ENCODE data around the gene ANKRD13B.
A peak's percentile ranks its signal among the peaks of the same experiment; 100 is the strongest.

Gene ANKRD13B

DNA sequence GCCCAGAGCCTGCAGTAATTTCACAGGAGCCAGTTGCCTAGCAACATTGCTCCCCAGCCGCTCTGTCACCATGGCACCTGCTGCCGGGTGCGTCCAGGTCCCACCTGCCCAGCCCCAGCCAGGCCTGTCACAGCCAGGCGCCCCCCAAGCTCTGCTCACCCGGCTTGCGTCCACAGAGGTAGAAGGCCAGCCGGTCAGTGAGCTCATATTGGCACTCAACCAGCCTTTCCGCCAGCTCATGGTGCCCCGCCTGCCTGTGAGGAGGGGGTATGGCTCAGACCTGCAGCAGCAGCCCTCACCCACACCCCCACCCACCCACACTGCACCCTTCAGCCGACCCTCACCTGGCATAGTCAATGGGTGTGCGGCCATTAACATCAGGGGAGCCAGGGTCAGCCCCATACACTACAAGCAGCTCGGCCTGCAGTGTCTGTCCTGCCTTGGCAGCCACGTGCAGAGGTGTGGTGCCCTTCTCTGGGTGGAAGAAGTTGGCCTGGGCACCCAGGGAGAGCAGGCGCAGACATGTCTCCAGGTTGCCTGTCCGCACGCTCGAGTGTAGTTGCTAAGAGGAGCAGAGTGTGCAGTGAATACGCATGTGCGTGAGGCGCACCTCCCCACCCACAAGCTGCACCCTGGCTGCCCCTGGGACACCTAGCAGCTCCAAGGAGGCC, 11.2 kb upstream of the ANKRD13B start:
- no peak for DNase-seq (ENCODE audit: low read depth)

- no peak for DNase-seq (ENCODE audit: low read depth)
Measured at GRCh38 chr17:29582254-29582765, 10.6 kb upstream of the ANKRD13B start.

- DNase-seq (ENCODE audit: low read depth): no peak
Measured at GRCh38 chr17:29582772-29583171, 10.2 kb upstream of the ANKRD13B start.

DNA sequence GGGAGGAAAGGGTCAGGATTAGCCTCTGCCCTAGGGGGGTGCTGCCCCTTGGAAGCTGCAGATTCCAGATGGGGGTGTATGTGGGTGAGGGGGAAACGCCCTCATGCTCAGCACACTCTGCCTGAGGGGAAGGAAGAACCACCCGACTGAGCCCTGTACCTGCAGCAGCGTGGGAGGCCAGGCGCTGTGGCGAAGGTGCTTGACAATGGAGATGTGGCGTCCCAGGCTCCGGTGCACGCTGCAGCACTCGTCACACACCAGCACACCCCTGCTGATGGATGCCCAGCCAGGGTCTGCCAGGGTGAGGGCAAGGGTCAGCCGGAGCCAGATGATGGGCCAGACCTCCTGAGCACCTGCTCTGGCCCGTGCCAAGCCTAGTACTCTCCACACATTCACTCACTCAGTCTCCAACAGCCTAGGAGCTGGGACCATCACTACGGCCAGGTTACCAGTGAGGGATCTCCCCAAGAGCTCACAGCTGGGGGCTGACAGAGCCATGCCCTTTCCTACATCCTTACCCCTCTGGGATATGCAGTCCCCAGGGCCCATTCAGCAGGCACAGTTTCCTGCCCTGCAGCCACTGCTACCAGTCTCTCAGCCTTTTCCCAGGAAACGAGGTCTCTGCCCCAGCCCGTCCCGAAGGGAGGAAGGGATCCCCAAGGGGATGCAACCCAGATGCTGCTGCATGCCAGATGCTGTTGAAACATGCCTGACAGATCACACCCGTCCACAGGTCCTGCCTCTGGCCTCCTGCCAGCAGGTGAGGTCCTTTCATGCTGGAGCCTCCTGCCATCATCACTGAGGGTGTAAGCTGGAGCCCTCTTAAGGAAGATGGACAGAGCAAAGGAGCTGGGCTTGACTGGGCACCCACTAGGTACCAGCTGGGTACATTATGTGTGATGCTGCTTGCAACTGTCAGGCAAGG, 9.3 kb upstream of the ANKRD13B start:
- DNase-seq (ENCODE audit: low read depth): no peak

DNA sequence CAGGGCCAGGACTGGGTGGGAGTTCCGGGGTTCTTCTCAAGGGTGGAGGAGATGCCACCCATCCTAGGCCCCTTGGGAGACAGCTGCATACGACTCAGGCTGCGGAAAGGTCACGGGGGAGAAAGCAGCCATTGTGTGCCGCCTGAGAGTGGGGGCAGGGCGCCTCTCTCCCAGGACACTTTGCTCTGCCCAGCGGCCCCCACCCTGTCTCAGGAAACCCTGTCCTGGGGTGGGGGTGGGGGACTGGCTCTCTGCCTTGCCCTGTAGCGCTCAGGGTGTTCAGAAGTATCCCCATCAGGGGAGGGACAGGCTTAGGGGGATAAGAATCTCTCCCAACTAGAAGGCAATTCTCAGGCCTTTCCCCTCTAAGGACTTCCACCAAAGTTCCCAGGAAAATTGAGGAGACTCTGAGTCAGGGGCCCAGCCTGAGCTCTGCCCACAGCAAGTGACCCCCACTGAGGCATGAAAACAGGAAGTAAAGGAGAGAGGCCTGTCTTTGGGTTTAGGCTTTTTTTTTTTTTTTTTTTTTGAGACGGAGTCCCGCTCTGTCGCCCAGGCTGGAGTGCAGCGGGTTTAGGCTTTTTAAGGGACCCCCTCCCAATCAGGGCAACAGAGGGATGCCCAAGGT, 8.4 kb upstream of the ANKRD13B start:
- no peak for DNase-seq (ENCODE audit: low read depth)

DNA sequence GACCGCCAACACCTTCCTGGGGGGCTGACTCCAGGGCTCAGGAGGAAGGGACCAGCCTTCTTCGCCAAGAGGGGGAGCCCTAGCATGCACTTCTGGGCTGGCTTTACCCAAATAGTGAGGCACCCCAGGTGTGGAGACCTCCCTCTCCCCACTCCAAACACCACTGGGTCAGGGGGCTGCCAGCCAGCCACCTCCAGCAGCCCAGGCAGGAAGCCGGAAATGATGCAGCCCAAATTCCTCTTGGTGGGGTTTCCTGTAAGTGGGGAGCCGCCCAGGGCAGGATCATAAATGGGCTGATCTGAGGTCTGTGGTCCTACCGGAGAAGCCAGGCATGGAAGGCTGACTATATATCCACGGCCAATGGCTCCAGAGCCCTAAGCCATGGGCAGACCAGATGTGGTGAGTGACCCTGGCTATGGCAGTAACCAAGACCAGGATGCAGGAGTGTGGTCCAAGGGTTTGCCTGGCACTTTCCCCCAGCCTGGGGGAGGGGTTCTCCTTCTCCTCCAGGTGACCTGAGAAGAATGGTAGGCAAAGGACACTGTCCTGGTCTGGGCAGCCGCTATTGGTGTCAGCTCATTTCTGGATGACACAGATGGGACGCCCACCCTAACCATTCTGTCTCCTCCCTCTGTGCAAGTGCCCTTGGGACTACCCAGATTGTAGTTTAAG, 7.7 kb upstream of the ANKRD13B start:
- DNase-seq (ENCODE audit: low read depth): no peak

DNA sequence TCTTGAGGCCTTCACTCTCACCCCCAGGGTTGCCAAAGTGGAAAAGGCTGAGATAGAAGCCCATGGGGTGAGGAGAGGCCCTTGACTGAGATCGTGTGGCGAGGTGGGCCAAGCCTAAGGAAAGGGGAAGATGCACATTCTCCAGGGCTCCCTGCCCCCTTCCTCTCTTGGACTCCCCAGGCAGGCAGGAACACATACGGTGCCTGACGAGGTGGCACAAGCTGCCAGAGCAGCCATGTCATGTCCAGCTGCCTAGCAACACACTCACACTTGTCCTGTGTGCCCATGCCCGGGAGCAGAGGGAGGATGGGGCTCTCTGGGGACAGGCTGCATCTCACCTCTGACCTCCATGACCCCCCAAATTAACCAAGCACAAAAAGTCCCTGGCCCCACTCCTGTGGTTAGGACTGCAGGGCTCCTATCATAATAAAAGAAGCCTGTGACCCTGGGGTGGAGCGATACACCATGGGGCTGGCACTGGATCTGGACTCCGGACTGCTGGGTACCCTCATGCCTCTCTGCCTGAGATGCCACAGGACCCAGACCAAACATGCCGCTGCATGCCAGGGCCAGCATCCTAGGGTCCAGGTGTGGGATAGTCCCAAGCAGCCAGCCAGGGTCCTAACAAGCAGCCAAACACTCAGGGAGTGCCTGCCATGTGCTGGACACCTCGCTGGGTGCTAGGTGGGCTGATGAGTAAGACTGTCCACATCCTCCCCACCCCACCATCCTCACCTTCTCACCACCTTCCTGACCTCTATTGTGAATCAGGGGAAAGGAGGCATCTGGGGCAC, 6.1 kb upstream of the ANKRD13B start:
- no peak for DNase-seq (ENCODE audit: low read depth)

DNA sequence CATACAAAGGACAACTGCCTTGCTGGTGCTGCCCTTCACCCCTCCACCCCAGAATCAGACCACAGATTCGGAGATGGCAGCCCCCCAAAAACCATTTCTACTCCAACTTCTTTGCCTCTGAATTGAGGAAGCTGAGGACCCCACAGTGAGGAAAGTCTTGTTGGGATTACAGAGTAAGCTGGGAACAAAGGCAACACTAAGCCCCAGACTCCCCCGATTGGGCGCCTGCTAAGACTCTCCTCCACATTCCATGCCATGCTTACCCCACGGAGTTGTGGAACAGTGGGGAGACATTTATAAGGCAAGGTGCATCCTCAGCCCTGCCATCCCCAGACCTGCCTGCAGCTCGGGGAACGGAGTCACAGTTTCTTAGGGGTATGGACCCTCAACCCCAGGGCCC, 5.3 kb upstream of the ANKRD13B start:
- DNase-seq (ENCODE audit: low read depth): no peak

DNA sequence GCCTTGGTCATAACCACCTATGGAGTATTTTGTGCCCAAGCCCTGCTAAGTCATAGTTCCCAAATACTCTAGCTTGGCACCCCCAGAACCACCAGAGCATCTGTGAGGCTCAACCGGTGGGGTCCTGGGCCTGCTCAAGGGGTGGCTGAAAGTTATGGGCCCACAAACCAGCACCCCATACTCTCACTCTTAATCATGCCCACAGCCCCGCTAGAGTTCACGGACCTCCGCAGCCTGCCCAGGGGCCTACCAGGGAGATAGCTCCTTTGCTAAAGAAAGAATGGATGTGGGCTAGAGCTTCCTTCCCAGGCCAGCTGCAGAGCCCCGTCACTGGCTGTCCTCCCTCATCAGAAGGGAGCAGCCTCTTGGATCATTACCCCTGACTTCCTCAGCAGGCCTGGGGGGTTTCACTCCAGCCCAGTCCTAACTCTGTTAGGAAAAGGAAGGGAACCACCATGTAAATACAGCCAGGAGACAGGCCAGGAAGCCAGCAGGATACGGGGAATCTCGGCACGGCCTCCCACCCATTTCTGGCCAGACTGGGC, 4.8 kb upstream of the ANKRD13B start:
- no peak for DNase-seq (ENCODE audit: low read depth)

DNA sequence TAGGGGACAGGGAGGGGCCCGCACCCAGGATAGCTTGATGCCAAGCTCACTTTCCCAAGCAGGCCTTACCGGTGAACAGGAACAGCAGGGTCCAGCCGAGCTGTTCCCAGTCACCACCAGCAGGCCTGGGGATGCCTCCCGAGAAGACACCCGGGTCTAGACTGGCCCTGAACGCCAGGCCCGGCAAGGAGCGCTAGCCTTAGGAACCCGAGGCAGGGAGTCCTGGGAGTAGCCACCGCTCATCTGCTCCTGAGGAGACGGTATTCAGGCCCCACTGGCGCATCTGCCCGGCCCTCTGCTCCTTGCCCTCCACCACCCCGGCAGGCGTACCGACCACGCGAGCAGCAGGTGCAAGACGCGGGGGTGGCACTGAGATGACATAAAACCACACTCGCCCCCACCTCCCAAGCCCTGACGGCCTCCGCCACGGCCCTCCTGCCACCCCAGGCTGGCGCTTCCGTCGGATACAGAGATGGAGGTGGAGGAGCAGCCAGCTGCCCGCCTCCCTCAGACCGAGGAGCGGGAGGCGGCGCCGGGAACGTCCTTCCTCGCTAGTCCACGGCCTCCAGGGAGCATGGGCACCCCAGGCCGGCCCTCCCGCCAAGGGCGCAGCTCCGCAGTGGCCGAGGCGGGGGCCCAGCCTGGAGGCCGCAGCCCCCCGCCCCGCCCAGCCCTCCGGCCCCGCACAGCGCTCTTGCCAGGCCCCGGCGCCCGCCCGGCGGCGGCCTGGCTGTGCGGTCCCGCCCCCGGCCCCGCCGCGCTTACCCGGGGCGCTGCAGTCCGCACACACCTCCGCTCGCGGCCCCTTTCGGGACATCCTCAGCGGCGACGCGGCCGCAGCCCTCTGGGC, 4.1 kb upstream of the ANKRD13B start:
- DNase-seq (ENCODE audit: low read depth): peak; percentile 16

- peak; percentile 77 for DNase-seq (ENCODE audit: low read depth)
Measured at GRCh38 chr17:29589524-29590410, 3.2 kb upstream of the ANKRD13B start, which contains the start of gene GIT1. Gene GIT1, minus strand, starts transcription at chr17:29589648. Its CDS starts 270 bp downstream, at chr17:29589378.

- peak; percentile 52 for DNase-seq (ENCODE audit: low read depth)
Measured at GRCh38 chr17:29590411-29591145, 2.4 kb upstream of the ANKRD13B start.

DNA sequence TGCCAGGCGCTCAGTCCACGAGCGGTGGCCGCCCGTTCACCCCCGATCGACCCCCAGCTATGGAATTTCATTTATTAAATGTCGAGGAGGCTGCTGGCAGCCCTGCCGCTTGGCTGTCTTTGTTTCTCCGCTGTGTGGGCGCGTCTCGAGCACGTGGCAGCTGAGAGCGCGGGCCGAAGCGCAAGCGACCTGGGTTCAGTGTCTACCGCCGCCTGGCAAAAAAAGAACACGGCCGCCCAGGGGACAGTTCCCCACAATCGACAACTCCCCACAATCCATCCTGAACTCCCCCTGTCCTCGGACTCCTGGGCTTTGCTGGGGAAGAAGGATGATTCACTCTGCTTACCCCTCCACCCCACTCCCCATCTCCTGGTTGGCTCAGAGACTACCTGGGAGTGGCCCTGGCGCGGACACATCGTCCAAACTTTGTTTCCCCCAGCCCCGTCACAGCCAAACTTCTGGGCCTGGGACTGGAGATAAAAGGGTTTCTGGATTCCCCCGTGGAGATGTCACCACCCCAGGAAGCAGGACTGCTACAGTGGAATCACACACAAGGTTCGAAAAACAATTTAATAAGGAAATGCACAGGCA, 1.7 kb upstream of the ANKRD13B start:
- DNase-seq (ENCODE audit: low read depth): peak; percentile 50

DNA sequence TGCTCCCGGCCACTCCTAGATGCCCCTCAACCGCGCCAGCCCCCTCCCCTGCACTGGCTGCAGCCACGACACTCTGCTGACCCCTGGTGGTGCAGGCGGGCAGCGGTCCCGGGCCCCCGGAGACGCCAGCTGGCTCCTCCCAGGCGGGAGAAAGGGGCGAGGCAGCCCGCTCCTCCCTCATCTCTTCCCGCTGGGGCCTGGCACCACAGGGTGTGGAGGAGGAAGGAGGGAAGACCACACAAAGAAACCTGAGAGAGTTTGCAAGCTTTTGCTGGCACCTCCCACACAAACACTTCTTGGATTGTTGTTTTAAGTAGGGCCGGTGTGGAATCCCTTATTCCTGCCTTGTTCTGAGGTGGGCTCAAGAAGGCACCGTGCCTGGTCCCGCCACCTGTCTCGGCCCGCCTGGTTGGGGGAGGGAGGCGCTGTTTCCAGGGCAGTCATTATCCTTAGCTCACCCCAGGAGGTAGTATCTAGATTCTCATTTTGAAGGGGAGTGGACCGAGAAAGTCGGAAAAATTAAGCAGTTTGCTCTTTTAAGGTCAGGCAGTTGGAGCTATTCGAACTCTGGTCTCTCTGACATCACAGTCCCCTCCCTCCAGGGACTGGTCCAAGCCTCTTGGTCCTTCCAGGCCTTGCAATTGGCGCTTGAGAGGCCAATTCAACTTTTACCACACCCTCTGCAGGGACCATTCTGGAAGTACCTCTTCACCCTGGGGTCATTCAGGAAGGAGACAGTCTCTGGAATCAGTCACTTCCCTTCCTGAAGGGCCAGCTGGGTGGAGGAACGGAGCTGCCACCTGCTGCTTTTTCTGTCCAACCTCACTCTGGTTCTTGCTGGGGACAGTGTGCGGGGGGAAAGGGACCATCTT, 959 bp upstream of the ANKRD13B start:
- peak; percentile 89 for DNase-seq (ENCODE audit: low read depth)

- peak; percentile 31 for DNase-seq (ENCODE audit: low read depth)
Measured at GRCh38 chr17:29593591-29594518, 923 bp downstream of the ANKRD13B start.
